Stimulated activated CD4-positive, alpha-beta T cell treated with anti-CD3 and anti-CD28 coated beads, Interleukin-2, amount 100 ng/mL, for 4 hours (primary cell): Measurements from ENCODE around the gene ITGB6.
A peak's percentile ranks its signal among the peaks of the same experiment; 100 is the strongest.
"Not testable (repeated sequence)": the region's sequence is repeated elsewhere in the genome, so short reads cannot be mapped to it uniquely, and the experiment has no call there.

Source experiments
- DNase-seq: peaks from one replicate; pipeline ENCODE4 v3.0.0-alpha.2; 2020; ENCODE audit warnings: low read depth

The ITGB6 gene

DNA sequence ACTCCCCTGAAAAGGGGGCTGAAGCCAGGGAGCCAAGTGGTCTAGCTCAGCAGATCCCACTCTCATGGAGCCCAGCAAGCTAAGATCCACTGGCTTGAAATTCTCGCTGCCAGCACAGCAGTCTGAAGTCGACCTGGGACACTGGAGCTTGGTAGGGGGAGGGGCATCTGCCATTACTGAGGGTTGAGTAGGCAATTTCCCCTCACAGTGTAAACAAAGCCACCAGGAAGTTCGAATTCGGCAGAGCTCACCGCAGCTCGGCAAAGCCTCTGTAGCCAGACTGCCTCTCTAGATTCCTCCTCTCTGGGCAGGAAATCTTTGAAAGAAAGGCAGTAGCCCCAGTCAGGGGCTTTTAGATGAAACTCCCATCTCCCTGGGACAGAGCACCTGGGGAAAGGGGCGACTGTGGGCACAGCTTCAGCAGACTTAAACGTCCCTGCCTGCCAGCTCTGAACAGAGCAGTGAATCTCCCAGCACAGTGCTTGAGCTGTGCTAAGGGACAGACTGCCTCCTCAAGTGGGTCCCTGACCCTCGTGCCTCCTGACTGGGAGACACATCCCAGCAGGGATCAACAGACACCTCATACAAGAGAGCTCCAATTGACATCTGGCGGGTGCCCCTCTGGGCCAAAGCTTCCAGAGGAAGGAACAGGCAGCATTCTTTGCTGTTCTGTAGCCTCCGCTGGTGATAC is 18.8 kb downstream of the ITGB6 start:
- DNase-seq, result peak; percentile 0

DNA sequence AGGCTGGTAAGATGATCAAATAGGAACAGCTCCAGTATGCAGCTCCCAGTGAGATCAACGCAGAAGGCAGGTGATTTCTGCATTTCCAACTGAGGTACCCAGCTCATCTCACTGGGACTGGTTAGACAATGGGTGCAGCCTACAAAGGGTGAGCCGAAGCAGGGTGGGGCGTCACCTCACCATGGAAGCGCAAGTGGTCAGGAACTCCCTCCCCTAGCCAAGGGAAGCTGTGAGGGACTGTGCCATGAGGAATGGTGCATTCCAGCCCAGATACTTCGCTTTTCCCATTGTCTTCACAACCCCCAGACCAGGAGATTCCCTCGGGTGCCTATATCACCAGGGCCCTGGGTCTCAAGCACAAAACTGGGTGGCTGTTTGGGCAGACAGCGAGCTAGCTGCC is 19.4 kb downstream of the ITGB6 start:
- not testable (repeated sequence) for DNase-seq

DNA sequence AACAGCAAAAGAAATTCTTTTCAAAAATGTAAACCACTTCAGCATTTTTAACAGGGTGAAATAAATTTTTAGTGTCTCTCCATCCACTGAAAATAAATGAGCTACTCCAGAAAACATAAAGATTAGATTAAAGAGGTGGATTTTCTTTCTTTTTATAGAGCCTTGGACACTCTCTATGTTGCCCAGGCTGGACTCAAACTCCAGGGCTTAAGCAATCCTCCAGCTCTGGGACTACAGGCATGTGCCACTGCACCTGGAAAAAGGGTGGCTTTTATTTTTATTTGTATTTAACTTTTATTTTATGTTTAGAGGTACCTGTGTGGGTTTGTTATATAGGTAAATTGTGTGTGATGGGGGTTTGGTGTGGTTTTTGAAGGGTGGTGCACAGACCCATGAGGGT is 19.9 kb downstream of the ITGB6 start:
- no peak for DNase-seq

- no peak for DNase-seq
These were observed 24.6 kb downstream of the ITGB6 start for GRCh38 chr2:160175169-160176134.

DNA sequence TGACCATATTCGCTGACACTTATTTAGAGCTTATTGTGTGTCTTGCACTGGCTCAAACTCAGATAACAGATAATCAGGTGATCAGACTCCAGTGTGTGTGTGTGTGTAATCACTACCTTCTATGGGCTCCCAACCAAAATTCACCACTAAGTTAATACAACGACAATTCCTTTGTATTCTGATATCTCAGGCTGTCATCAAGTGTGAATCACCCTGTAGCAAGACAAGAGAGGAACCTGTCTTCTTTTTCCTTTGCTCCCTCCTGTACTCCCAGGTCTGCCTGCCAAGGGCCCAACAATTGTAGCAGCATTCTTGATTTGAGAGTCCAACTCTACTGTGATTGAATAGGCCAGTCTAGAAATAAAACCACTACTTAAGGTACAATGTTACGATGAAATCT is 25.8 kb downstream of the ITGB6 start:
- DNase-seq, result no peak

DNA sequence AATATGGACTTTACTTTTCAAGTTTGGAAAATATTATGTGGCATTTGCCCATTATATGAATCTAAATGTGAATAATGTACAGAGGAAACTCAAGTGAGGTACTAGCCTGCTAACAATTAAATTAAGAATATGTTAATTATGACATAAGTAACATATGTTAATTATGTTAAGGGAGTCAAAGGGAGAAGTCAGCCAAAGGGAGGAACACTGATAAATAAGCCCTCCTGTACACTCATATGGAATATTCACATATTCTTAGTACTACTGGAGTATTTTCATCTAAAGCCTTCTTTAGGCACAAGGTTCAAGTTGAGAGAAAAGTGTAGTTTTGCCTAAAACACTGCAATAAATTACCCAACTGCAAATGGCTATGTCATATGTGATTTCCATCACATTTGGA is 30.1 kb downstream of the ITGB6 start:
- no peak for DNase-seq

GRCh38 chr2:160169471-160169870 is 30.6 kb downstream of the ITGB6 start:
- DNase-seq, result no peak

DNA sequence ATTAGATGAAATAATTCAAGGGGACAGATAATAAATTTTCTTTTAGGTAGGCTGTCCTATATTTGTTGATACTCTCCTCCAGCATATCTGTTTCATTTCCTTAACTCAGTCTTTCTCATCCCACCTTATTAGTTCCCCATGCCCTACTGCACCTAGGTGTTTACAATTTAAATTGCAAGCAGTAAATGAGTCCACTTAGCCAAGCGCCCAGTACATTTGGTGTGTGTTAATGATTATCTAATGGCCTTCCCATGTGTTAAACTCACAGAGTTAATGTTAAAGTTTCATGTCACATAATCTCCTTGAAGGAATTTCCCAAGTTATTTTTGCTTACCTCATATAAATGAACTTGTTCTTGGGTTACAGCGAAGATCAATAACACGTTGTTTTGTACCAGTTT is 31.2 kb downstream of the ITGB6 start:
- no peak for DNase-seq

GRCh38 chr2:160167089-160167740 is 32.9 kb downstream of the ITGB6 start:
- no peak for DNase-seq

GRCh38 chr2:160165996-160166395 is 34.1 kb downstream of the ITGB6 start:
- no peak for DNase-seq

- DNase-seq, result no peak
These were observed 35.0 kb downstream of the ITGB6 start for GRCh38 chr2:160165081-160165480.

DNA sequence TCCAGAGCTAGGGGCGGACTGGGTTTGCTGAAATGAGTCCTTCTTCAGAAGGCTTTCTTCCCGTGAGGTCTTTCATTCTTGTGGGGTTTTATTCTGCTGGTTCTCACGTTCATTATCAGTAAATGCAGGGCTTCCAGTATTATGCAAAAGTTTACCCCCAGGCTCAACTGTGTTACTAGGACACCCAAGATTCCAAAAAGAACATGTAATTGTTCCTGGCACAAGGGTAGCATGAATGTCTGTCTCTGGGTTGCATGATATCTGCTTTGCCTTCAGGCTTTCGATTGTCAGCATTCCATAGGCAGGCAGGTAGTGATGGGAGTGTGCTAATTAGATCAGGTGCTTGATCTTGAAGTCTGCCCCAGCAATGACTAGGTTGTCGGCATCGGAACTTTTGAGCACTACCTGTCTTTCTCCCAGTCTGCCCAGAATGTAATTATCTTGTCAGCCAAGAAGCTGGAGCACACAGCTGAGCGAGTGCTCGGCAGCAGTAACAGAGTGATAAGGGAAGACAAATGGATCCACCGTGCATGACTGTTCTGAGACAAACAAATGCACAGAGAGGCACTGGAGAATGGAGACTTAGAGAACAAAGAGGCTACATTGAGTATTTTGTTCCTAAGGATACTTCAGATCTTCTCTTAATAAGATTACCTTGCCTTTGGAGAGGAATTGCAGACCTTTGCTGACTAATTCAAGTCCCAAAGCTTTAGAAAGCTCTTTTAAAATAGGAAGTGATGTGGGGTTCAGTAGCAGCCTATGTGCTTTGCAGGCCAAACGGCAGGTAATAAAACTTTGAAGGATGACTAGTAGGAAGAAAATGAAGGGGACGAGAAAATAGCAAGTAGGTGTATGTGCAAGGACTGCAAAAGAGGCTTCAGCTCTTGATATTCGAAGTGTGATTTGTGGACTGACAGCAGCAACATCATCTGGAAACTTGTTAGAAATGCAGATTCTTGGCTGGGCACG is 41.9 kb downstream of the ITGB6 start:
- DNase-seq, result no peak

GRCh38 chr2:160156665-160157064 is 43.4 kb downstream of the ITGB6 start:
- no peak for DNase-seq

DNA sequence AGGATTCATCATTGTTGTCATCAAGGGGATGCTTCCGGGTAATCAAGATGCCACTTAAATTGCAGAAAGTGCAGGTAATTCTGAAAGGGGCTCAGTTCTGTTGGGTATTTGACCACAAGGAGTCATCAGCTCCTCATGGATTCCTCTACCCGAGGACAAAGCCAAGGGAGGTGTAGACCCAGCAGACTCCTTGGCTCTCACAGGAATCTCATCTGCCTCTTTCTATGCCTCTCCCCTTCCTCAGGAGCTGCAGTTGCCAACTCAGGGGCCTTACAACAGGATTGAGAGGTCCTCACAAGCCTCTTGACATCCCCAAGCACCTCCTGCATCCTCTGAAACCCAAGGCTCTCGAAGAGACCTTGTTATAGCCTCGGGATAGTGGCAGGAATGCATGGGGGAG is 44.0 kb downstream of the ITGB6 start:
- DNase-seq, result no peak

DNA sequence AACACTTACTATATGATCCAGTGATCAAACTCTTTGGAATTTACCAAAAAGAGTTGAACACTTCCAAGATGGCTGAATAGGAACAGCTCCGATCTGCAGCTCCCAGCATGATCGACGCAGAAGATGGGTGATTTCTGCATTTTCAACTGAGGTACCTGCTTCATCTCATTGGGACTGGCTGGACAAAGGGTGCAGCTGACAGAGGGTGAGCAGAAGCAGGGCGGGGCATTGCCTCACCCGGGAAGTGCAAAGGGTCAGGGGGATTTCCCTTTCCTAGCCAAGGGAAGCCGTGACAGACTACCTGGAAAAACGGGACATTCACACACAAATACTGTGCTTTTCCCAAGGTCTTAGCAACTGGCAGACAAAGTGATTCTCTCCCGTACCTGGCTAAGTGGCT is 51.7 kb downstream of the ITGB6 start:
- DNase-seq, result not testable (repeated sequence)

- DNase-seq, result no peak
These were observed 54.6 kb downstream of the ITGB6 start for GRCh38 chr2:160145471-160145870.

DNA sequence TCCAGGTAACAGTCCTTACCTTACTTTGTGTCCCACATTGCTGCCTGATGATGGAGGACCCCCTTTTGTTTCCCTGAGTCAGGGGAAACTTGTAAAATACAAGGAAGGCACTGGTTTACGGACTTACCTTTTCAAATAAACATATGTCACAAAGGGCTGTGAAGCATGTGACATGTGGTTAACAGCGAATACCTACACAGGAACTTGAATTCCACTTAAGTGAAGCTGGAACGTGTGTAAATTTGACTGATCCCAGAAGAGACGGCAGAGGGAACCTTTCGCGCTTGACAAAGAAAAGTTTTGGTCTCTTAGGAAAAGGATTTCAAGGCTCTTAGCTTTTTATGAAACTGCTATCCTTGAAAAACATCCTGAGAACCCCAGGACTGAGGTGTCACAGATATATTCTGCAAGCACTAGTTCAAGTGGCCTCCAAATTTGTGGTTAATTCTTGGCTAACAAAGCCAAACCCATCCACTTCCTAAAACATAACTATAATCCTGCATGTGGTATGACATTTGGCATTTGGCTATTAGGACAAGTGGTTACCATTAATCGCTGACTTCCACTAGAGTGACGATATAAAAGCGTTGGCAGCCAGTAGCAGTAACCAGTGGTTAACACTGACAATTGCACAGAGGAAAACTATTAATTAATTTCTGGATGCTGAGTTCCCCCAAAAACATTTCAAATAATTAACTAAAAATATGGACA is 55.6 kb downstream of the ITGB6 start:
- DNase-seq, result no peak

DNA sequence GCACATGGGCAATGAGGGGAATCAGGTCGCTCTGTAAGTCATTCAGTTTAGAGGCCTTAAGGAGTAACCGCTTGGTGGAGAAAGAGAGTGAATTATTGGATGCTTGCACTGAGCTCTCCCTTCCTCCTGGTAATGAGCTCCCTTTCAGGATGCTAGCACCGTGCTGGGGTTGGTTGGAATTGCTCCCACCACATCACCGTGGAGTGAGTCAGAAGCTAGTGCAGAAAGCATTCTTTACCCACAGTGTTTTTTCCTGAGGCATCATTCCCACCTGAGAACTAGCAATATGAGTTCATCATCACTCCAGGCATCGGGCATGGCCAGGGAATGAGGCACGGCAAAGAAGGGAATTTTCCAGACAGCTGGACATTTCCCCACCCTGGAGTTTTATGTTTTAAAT is 57.6 kb downstream of the ITGB6 start:
- DNase-seq, result no peak

- DNase-seq, result no peak
These were observed 58.2 kb downstream of the ITGB6 start for GRCh38 chr2:160141912-160142311.

DNA sequence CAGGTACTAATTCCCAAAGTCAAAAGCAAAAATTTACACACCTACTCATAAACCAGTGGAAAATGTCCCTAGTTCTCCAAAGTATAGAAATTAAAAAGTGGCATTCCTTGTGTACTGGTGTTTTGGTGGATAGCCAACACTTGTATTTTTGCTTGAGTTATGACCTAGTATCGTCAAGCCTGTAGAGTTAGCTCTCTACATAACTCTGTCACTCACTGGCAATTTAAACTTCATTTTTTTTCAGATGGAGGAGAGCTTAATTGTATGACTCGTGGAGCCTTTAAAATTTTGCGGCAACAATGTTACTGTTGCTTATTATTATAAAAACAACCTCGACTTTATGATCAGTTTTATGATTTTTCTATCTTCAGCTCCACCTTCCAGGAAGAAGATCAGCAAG is 58.7 kb downstream of the ITGB6 start:
- no peak for DNase-seq

- no peak for DNase-seq
These were observed 59.6 kb downstream of the ITGB6 start for GRCh38 chr2:160140471-160140870.
